Subcutaneous abdominal adipose tissue (tissue), 5 donors: ENCODE measurements around the gene ZNF800.

Source experiments
- H3K27ac ChIP-seq: one replicate; pipeline ENCODE4 v1.7.0; 2013; ENCODE audit warnings: low read depth, mild to moderate bottlenecking, inconsistent platforms, low read length, moderate library complexity
- H3K27me3 ChIP-seq, 5 donors: one replicate each; pipeline ENCODE4 v1.7.0; 2013; ENCODE audit warnings: low read length in 5 of 5, inconsistent platforms in 1 of 5; ENCODE audit not compliant: control insufficient read depth in 5 of 5, insufficient read depth in 4 of 5
- H3K36me3 ChIP-seq, 5 donors: one replicate each; pipeline ENCODE4 v1.7.0; 2013; ENCODE audit warnings: low read length in 5 of 5; ENCODE audit not compliant: control insufficient read depth in 5 of 5, insufficient read depth in 5 of 5
- H3K4me1 ChIP-seq, 5 donors: one replicate each; pipeline ENCODE4 v1.7.0; 2013; ENCODE audit warnings: low read length in 5 of 5, mild to moderate bottlenecking in 3 of 5, moderate library complexity in 1 of 5; ENCODE audit not compliant: control insufficient read depth in 5 of 5, insufficient read depth in 5 of 5
- H3K4me3 ChIP-seq, 5 donors: one replicate each; pipeline ENCODE4 v1.7.0; 2013; ENCODE audit warnings: low read length in 5 of 5, low read depth in 1 of 5
- H3K9ac ChIP-seq, 5 donors: one replicate each; pipeline ENCODE4 v1.7.0; 2013; ENCODE audit warnings: low read length in 5 of 5, mild to moderate bottlenecking in 4 of 5, moderate library complexity in 3 of 5
- H3K9me3 ChIP-seq, 5 donors: one replicate each; pipeline ENCODE4 v1.7.0; 2013; ENCODE audit warnings: low read length in 5 of 5; ENCODE audit not compliant: control insufficient read depth in 5 of 5
- donor health status: healthy.
- donor health status: healthy.
- donor health status: healthy.
- donor health status: healthy.
- donor health status: healthy.

Gene ZNF800

GRCh38 chr7:127353897-127354296 is 38.6 kb downstream of the ZNF800 start:
- Histone ChIP-seq H3K27me3 (no peaks in the 10 kb centered on the region), H3K36me3 (peaks cover 0 to 9% (median 2%) of the 10 kb centered on the region in 5 donors), H3K4me1 (no peaks in the 10 kb centered on the region), H3K4me3 (no peak overlapping the region), H3K27ac (no peak overlapping the region), H3K9ac (no peak overlapping the region), H3K9me3 (no peaks in the 10 kb centered on the region)

GRCh38 chr7:127350586-127350985 is 41.9 kb downstream of the ZNF800 start:
- no peak overlapping the region for H3K9ac ChIP-seq
- H3K27ac ChIP-seq: no peak overlapping the region
- no peak overlapping the region for H3K4me3 ChIP-seq
- H3K9me3 ChIP-seq: no peaks in the 10 kb centered on the region
- peaks cover 0 to 16% (median 8%) of the 10 kb centered on the region in 5 donors for H3K4me1 ChIP-seq
- peaks cover 0 to 5% (median 0%) of the 10 kb centered on the region in 5 donors for H3K36me3 ChIP-seq
- no peaks in the 10 kb centered on the region for H3K27me3 ChIP-seq

GRCh38 chr7:127349881-127350280 is 42.6 kb downstream of the ZNF800 start:
- peaks cover 0 to 5% (median 0%) of the 10 kb centered on the region in 5 donors for H3K36me3 ChIP-seq
- H3K27me3 ChIP-seq: no peaks in the 10 kb centered on the region
- no peak overlapping the region for H3K4me3 ChIP-seq
- H3K27ac ChIP-seq: no peak overlapping the region
- H3K9me3 ChIP-seq: no peaks in the 10 kb centered on the region
- H3K4me1 ChIP-seq: peaks cover 0 to 16% (median 8%) of the 10 kb centered on the region in 5 donors
- H3K9ac ChIP-seq: no peak overlapping the region

GRCh38 chr7:127348247-127348631 is 44.3 kb downstream of the ZNF800 start:
- Histone ChIP-seq H3K36me3 (peaks cover 0 to 5% (median 0%) of the 10 kb centered on the region in 5 donors), H3K9ac (peak overlapping the region in 3 of 5 donors; percentile 34 to 63 (median 55)), H3K4me1 (peaks cover 0 to 16% (median 8%) of the 10 kb centered on the region in 5 donors), H3K9me3 (no peaks in the 10 kb centered on the region), H3K27ac (no peak overlapping the region), H3K4me3 (peak overlapping the region in 4 of 5 donors; percentile 57 to 65 (median 59)), H3K27me3 (no peaks in the 10 kb centered on the region)

- Histone ChIP-seq H3K4me3 (peak overlapping the region; percentile 24 to 69 (median 57)), H3K27ac (no peak overlapping the region), H3K27me3 (no peaks in the 10 kb centered on the region), H3K9ac (peak overlapping the region in 4 of 5 donors; percentile 55 to 64 (median 62)), H3K9me3 (no peaks in the 10 kb centered on the region), H3K4me1 (peaks cover 0 to 16% (median 8%) of the 10 kb centered on the region in 5 donors), H3K36me3 (peaks cover 0 to 5% (median 0%) of the 10 kb centered on the region in 5 donors)
Observed at GRCh38 chr7:127347567-127348246, 44.8 kb downstream of the ZNF800 start.

GRCh38 chr7:127346575-127347256 is 45.8 kb downstream of the ZNF800 start:
- Histone ChIP-seq H3K36me3 (peaks cover 0 to 4% (median 0%) of the 10 kb centered on the region in 5 donors), H3K27ac (no peak overlapping the region), H3K4me3 (no peak overlapping the region), H3K9ac (no peak overlapping the region), H3K4me1 (peaks cover 0 to 16% (median 8%) of the 10 kb centered on the region in 5 donors), H3K27me3 (no peaks in the 10 kb centered on the region), H3K9me3 (no peaks in the 10 kb centered on the region)

- Histone ChIP-seq H3K9ac (no peak overlapping the region), H3K27ac (no peak overlapping the region), H3K36me3 (no peaks in the 10 kb centered on the region), H3K4me1 (peaks cover 0 to 13% (median 4%) of the 10 kb centered on the region in 5 donors), H3K27me3 (no peaks in the 10 kb centered on the region), H3K9me3 (no peaks in the 10 kb centered on the region), H3K4me3 (no peak overlapping the region)
Observed at GRCh38 chr7:127342596-127342995, 49.9 kb downstream of the ZNF800 start.

- Histone ChIP-seq H3K9ac (no peak overlapping the region), H3K27ac (no peak overlapping the region), H3K36me3 (no peaks in the 10 kb centered on the region)
Observed at GRCh38 chr7:127338122-127338521, 54.4 kb downstream of the ZNF800 start.

GRCh38 chr7:127337581-127337980 is 54.9 kb downstream of the ZNF800 start:
- Histone ChIP-seq H3K36me3 (no peaks in the 10 kb centered on the region), H3K27ac (no peak overlapping the region), H3K27me3 (peaks cover 0 to 5% (median 0%) of the 10 kb centered on the region in 5 donors), H3K9me3 (no peaks in the 10 kb centered on the region), H3K9ac (no peak overlapping the region), H3K4me3 (no peak overlapping the region), H3K4me1 (no peaks in the 10 kb centered on the region)

More at GRCh38 chr7:127338122-127338521, 54.4 kb downstream of the ZNF800 start:
- H3K4me1 ChIP-seq: no peaks in the 10 kb centered on the region
- H3K27me3 ChIP-seq: peaks cover 0 to 5% (median 0%) of the 10 kb centered on the region in 5 donors
- no peak overlapping the region for H3K4me3 ChIP-seq
- H3K9me3 ChIP-seq: no peaks in the 10 kb centered on the region

GRCh38 chr7:127336458-127336857 is 56.0 kb downstream of the ZNF800 start:
- no peaks in the 10 kb centered on the region for H3K9me3 ChIP-seq
- H3K36me3 ChIP-seq: no peaks in the 10 kb centered on the region
- no peak overlapping the region for H3K4me3 ChIP-seq
- no peak overlapping the region for H3K27ac ChIP-seq
- H3K4me1 ChIP-seq: no peaks in the 10 kb centered on the region
- peaks cover 0 to 5% (median 0%) of the 10 kb centered on the region in 5 donors for H3K27me3 ChIP-seq
- H3K9ac ChIP-seq: no peak overlapping the region
